ENCODE measurements around the gene TBC1D23. TPM values are rescaled to one million over a fixed set of nuclear protein-coding genes. Genes with fewer than 3 reads are reported as not detected.

Gene TBC1D23
- total and polyA plus RNA-seq, 8 donors, result 7.0 to 79.5 (median 17.3) TPM

DNA sequence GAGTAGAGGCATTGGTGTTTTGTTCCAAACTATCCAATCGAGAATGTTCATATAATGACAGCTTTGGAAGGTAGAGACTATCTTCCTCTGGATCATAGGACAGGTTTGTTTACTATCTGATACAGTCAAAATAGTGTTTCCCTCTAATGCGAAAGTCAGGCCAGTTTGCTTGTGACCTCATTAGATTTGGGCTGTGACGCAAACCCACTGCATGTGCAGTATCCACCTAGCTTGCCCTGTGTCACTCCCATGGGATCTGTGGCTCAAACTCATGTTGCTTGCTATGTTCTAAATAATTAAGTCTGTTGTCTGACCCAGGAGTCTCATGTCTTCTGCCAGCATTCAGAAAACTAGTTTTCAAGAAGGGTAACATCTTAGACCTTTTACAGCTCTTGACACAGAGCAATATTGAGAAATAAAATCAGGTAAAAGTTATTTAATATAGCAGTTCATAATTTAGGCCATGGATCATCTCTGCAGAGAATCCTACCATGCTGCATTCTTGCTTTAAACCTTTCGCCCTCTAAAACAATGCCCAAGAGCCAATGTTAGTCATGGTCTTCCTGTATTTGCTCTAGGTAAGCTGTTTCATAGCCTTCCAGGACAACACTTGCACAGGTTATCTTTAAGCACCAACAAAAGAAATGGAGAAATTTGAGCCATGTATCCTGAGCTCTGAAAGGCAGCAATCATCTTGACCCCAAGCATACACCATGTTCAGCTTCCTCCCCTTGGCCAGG, 100.1 kb downstream of the TBC1D23 start:
- Histone ChIP-seq H3K27me3 (no peaks in the 10 kb centered on the region), H3K4me3 (no peak overlapping the region), H3K27ac (no peak overlapping the region), H3K9me3 (no peaks in the 10 kb centered on the region), H3K4me1 (no peaks in the 10 kb centered on the region), H3K36me3 (peaks cover 16 to 88% (median 72%) of the 10 kb centered on the region in 4 donors)
- intact Hi-C loops (cut with DNase I; ENCODE audit: low total_unique reads), result no loop called here
- TF ChIP-seq POLR2A (IDR thresholded peaks at IDR 0.05) (no peak), POLR2AphosphoS5 (IDR thresholded peaks at IDR 0.05) (no peak), EP300 (IDR thresholded peaks at IDR 0.05) (no peak)
- TF ChIP-seq, protein P1, sequence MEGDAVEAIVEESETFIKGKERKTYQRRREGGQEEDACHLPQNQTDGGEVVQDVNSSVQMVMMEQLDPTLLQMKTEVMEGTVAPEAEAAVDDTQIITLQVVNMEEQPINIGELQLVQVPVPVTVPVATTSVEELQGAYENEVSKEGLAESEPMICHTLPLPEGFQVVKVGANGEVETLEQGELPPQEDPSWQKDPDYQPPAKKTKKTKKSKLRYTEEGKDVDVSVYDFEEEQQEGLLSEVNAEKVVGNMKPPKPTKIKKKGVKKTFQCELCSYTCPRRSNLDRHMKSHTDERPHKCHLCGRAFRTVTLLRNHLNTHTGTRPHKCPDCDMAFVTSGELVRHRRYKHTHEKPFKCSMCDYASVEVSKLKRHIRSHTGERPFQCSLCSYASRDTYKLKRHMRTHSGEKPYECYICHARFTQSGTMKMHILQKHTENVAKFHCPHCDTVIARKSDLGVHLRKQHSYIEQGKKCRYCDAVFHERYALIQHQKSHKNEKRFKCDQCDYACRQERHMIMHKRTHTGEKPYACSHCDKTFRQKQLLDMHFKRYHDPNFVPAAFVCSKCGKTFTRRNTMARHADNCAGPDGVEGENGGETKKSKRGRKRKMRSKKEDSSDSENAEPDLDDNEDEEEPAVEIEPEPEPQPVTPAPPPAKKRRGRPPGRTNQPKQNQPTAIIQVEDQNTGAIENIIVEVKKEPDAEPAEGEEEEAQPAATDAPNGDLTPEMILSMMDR (IDR thresholded peaks at IDR 0.05), result no peak
- DNase-seq, result no peak
- WGBS, 5 donors, result 86 to 94% (median 93%) methylated on average over 4 of the region's 4 CpGs

DNA sequence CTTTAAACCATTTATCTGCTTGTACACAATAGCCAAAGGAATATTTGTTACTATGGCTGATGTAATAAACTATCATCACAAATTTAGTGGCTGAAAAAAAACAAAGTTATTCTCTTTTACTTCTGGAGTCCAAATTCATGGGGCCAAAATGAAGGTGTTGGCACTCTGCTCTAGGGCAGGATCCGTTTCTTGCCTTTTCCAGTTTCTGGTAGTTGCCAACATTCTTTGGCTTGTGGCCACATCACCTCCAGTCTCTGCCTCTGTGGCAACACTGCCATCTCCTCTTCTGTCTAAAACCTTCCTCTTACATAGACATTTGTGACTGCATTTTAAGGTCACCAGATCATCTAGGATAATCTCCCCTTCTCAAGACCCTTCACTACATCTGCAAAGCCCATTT, 101.1 kb downstream of the TBC1D23 start:
- intact Hi-C loops (cut with DNase I; ENCODE audit: low total_unique reads), result no loop called here
- TF ChIP-seq, protein P1 (IDR thresholded peaks at IDR 0.05), result no peak
- TF ChIP-seq POLR2AphosphoS5 (IDR thresholded peaks at IDR 0.05) (no peak), POLR2A (IDR thresholded peaks at IDR 0.05) (no peak), EP300 (IDR thresholded peaks at IDR 0.05) (no peak)
- no peaks in the 10 kb centered on the region for H3K4me1 ChIP-seq
- no peaks in the 10 kb centered on the region for H3K27me3 ChIP-seq
- no peaks in the 10 kb centered on the region for H3K9me3 ChIP-seq
- DNase-seq, result no peak
- no peak overlapping the region for H3K4me3 ChIP-seq
- H3K27ac ChIP-seq, result no peak overlapping the region
- peaks cover 21 to 93% (median 74%) of the 10 kb centered on the region in 4 donors for H3K36me3 ChIP-seq
- 69 to 84% (median 71%) methylated on average over 1 of the region's 1 CpG for WGBS, 5 donors

DNA sequence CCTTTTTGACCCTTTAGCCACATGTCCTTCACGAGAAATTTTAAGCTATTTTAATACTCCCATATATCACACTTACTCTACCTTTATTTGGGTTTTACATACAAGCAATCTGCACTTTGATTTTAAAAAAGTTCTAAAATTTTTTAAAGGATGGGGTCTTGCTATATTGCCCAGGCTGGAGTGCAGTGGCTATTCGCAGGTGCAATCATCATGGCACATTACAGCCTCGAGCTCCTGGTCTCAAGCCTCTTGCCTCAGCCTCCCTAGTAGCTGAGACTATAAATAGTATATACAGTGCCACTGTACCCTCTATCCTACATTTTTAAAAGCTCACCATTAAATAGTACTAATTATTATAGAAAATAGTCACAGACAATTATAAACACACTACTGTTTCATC, 103.6 kb downstream of the TBC1D23 start:
- Histone ChIP-seq H3K9me3 (no peaks in the 10 kb centered on the region), H3K4me3 (no peak overlapping the region), H3K36me3 (peaks cover 15 to 100% (median 82%) of the 10 kb centered on the region in 4 donors), H3K27me3 (no peaks in the 10 kb centered on the region), H3K4me1 (no peaks in the 10 kb centered on the region), H3K27ac (no peak overlapping the region)
- no peak for DNase-seq
- WGBS, 5 donors, result 93 to 99% (median 97%) methylated on average over 3 of the region's 3 CpGs
- TF ChIP-seq POLR2AphosphoS5 (IDR thresholded peaks at IDR 0.05), result no peak
- TF ChIP-seq, protein P1 (IDR thresholded peaks at IDR 0.05), result no peak
- TF ChIP-seq POLR2A (IDR thresholded peaks at IDR 0.05), result no peak
- no peak for TF ChIP-seq EP300 (IDR thresholded peaks at IDR 0.05)
- intact Hi-C loops (cut with DNase I; ENCODE audit: low total_unique reads), result no loop called here

DNA sequence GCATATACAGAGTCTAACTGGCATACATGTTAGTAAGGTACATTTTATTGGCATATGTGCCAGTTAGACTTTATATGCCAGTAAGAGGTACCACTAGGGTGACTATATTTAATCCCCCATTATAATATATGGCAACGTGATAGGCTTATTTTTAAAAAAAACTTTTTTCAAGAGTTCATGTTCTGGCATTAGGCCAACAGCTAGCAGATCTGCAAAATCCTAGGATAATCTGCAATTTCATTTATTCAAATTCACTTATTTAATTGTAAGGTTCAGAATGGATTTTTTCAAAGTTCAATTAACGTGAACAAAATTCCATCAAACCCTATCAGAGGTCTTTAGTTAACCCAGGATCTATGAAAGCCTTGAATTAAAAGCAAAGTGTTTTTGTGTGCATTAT, 105.6 kb downstream of the TBC1D23 start:
- Histone ChIP-seq H3K9me3 (no peaks in the 10 kb centered on the region), H3K27ac (no peak overlapping the region), H3K27me3 (no peaks in the 10 kb centered on the region), H3K36me3 (peaks cover 21 to 96% (median 92%) of the 10 kb centered on the region in 4 donors), H3K4me1 (no peaks in the 10 kb centered on the region), H3K4me3 (no peak overlapping the region)
- no peak for DNase-seq
- intact Hi-C loops (cut with DNase I; ENCODE audit: low total_unique reads), result no loop called here
- WGBS, 5 donors, result 73 to 78% (median 75%) methylated on average over 2 of the region's 2 CpGs
- TF ChIP-seq, protein P1 (IDR thresholded peaks at IDR 0.05), result no peak
- TF ChIP-seq POLR2AphosphoS5 (IDR thresholded peaks at IDR 0.05) (no peak), EP300 (IDR thresholded peaks at IDR 0.05) (no peak), POLR2A (IDR thresholded peaks at IDR 0.05) (no peak)

Data from stomach (tissue), 9 donors.